GM12875 (cell line): ENCODE data around the gene ATP10D.
"Not testable (repeated sequence)": the region's sequence is repeated elsewhere in the genome, so short reads cannot be mapped to it uniquely, and the experiment has no call there.

Experiments used
- H3K4me3 ChIP-seq: one replicate; pipeline ENCODE4 v1.5.1; 2011; ENCODE audit warnings: low read depth, low read length, control low read depth
- TF ChIP-seq, protein P1 (sequence below): IDR thresholded peaks from 2 replicates; pipeline ENCODE4 v1.5.1; 2011; ENCODE audit warnings: low read depth, mild to moderate bottlenecking, control low read depth, inconsistent platforms, low read length, moderate library complexity, borderline replicate concordance; ENCODE audit not compliant: insufficient read depth

Gene ATP10D

DNA sequence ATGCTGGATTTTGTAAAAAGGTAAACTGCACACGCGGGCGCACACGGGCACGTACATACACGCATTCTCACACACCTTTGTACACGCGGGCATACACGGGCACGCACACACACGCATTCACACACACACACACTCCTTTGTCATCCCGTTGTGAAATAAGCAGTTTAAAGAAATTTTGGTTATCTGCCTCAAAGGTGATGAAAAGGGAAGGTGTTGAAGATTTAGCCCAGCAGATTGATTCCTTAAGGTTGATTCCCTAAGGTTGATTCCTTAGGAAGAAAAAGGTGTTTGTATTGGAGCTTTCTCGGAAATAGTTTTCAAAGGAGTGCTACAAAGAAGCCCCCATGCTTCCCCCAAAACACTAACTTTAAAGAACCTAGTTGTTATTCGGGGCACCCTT is 693 bp downstream of the ATP10D start:
- H3K4me3 ChIP-seq: peak overlapping the region; percentile 85
- TF ChIP-seq, protein P1, sequence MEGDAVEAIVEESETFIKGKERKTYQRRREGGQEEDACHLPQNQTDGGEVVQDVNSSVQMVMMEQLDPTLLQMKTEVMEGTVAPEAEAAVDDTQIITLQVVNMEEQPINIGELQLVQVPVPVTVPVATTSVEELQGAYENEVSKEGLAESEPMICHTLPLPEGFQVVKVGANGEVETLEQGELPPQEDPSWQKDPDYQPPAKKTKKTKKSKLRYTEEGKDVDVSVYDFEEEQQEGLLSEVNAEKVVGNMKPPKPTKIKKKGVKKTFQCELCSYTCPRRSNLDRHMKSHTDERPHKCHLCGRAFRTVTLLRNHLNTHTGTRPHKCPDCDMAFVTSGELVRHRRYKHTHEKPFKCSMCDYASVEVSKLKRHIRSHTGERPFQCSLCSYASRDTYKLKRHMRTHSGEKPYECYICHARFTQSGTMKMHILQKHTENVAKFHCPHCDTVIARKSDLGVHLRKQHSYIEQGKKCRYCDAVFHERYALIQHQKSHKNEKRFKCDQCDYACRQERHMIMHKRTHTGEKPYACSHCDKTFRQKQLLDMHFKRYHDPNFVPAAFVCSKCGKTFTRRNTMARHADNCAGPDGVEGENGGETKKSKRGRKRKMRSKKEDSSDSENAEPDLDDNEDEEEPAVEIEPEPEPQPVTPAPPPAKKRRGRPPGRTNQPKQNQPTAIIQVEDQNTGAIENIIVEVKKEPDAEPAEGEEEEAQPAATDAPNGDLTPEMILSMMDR: no peak

DNA sequence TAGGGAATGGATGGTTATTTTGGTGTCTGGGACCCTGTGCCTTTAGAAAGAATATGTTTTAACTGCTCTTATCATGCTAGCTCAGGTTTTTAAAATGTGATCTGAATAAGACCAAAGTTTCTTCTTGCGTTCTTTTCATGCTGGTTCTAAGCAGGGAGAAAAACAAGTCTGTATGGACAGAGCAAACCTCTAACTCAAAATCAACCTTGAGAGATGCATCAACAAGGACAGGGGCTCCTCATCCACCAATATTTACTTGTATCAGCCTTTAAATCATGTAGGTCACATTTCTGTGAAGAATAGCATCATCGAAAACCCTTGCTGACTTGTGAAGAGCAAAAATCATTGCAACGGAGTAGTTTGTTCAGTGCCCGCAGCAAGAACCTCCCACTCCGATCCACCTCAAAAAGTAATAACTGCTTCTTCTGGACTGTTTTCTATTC is 1.2 kb downstream of the ATP10D start:
- TF ChIP-seq, protein P1: no peak
- H3K4me3 ChIP-seq: peak overlapping the region; percentile 85

DNA sequence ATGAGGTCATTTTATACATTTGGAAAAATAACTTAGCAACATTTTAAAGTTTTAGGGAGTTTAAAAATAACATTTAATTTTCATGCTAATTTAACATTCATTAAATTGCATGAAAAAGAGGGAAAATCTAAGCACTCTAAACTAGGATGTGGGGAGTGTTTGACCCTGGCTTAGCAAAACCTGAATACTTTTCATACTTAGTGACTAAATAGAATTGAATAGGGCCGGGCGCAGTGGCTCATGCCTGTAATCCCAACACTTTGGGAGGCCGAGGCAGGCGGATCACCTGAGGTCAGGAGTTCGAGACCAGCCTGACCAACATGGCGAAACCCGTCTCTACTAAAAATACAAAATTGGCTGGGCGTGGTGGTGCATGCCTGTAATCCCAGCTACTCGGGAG is 1.7 kb downstream of the ATP10D start:
- H3K4me3 ChIP-seq: not testable (repeated sequence)

DNA sequence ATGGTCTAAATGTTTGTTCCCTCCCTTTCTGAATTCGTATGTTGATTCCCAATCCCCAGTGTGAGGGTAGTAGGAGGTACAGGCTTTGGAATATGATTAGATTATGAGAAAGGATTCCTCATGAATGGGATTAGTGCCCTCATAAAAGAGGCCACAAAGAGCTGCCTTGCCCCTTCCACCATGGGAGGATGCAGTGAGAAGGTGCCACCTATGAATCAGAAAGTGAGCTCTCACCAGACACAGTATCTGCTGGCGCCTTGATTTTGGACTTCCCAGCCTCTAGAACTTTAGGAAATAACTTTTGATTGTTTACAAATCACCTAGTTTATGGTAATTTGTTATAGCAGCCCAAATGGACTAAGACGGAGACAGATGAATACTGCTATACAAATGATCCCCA is 3.6 kb downstream of the ATP10D start:
- TF ChIP-seq, protein P1: no peak
- no peak overlapping the region for H3K4me3 ChIP-seq

DNA sequence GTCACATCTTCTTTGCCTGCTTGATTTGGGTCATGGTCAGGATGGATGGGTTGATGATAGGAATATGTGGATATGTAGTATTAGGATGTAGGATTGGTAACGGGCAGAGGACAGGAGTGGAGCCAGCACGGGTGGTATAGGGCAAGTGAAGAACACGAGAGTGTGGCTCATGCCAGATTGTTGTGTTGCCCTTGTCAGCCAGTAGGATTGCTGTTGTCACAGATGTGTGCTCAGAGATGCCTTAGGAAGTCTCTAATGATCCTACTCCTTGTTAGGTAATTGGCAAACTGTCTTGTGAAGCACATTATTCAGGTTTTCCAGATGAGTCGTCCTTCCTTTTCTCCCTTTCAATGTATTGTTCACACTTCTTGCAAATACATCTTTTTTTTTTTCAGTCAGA is 5.5 kb downstream of the ATP10D start:
- TF ChIP-seq, protein P1: peak; percentile 75
- no peak overlapping the region for H3K4me3 ChIP-seq

DNA sequence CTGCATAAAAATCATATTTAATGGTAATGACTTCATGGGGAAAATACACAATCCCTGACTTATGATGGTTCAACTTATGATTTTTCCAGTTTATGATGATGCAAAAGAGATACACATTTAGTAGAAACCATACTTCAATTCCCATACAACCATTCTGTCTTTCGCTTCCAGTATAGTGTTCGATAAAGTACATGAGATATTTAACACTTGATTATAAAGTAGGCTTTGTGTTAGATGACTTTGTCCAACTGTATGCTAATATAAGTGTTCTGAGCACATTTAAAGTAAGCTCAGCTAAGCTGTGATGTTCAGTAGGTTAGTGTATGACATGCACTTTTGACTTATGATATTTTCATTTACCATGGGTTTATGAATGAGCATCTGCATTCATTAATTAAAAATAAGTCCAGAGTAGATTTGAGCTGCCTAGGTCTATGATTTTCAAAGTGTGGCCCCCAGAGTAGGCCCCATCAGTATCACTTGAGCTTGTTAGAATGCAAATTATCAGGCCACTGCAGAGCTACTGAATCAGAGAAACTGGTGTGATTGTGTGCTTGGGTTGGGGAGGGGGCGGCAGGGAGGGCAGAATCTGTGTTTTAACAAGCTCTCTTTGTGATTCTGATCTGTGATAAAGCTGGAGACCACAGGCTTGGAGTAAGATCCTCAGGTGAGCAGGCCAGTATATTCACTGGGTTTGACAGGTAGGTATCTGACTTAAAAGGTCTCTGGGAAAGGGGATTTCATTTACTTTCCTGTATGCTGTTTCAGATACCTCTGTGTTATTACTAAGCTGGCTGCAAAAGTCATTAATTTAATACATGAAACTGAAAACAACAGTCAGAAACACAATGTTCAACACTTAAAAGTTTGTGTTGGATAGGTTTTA is 8.4 kb downstream of the ATP10D start:
- TF ChIP-seq, protein P1: no peak
- H3K4me3 ChIP-seq: no peak overlapping the region

DNA sequence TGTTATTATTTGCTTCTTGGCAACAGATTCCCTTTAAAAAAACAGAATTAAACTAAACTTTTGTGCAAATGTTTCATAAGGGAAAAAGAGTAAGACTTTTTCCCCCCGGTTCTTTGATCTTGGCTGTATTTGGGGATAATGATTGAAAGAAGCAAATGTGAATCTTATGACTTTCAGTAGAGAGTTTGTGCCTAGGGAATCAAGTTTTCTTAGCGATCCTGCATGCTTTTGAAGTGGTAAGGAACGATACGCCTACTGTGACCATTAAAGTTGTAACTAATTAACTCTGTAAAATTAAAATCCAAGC is 9.0 kb downstream of the ATP10D start:
- TF ChIP-seq, protein P1: no peak
- H3K4me3 ChIP-seq: no peak overlapping the region
